ENCODE data around the gene HOXA13.
A peak's percentile ranks its signal among the peaks of the same experiment; 100 is the strongest.

Gene HOXA13

DNA sequence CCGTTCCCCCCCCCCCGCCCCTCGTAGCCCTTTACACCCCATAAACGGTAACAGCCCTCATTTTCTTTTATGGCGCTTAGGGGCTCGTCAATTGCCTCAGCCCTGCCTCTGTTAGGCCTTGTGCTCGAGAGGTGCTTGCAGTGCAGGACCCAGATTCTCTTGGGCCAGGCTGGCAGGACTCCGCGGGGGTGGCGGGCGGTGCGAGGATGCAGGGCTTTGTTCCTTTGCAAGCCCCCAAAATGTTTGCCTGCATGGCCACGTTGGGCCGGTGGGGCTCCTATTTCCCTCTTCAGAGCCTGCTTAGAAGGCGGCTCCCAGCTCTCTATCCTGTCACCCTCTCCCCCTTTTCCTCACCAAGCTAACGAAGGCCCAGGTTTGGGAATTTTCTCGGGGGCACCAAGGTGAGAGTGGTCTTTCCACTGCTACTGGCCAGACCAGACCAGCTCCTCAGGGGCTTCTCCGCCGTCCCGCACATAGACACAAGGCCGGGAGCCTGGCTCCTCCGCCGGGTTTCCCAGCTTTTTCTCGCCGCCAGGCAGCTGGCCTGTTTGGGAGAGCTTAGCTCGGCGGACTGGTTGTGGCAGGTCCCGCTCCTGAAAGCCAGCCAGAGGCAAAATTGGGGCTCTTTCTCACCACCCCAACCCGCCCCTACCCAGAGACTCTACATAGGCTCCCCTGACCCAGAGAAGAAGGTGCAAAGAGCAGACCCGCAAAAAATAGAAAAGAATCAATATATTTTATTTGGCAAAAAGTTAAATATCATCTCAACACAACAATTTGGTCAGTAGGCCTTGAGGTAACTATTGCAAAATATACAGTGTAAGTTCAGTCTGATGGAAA lies 38.0 kb downstream of the HOXA13 start:
- DNase-seq (ENCODE audit: extremely low spot score, insufficient read length, low read depth) (no peak), FAIRE-seq (no peak)

DNA sequence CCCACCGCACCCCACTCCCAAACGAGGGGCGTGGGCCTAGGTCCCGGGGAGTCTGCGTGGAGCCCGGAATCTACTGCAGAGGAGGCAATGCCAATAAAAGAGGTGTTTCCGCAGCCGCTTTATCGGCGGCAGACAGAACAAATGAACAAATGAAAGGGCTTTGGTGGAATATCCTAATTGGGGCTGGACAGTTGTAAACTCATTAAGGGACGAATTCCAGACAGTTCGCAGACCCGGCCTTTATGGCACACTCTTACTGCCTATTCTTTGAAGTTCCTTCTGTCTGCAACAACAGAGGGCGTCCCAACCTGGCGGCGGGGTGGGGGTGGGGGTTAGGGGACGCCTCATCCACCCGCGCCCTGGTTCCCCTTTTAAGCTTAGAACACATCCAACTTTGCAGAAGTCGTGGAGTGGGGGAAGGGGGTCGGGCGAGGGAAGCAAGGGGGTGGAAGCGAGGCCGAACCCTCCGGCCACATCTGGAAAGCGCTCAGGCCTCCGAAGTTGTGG lies 38.6 kb downstream of the HOXA13 start:
- DNase-seq (ENCODE audit: extremely low spot score, insufficient read length, low read depth) (no peak), FAIRE-seq (no peak)

DNA sequence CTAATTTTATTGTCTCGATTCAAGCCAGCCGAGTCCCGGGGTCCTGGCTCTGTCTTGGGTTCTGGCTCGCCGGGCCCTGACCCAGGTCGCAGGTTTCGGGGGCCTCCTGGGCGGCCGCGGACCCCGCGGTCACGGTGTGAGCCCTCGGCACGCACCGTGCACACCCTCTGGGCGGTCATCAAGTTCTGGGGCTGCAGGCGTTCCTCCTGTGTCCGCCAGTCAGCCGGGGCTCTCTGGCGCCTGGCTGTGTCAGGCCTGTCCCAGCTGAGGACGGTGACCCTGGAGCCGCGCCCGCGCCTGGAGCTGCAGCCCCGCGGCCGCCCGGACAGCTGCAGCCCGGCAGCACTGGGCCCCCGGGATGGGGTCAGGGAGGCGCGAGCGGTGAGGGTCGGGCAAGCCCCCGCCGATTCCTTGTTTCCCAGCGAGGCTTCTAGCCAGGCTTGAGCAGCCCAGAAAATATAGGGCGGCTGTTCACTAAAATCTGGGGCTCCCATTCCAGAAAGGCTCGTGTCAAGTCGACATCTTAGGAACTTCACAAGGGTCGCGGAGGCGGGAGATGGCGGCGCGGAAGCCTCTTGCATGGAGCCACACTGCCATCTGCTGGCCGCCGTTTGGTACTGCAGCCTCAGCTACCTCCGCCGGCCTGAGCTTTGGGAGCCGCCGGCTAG lies 39.2 kb downstream of the HOXA13 start:
- DNase-seq (ENCODE audit: extremely low spot score, insufficient read length, low read depth) (peak; percentile 82), FAIRE-seq (peak; percentile 87)

DNA sequence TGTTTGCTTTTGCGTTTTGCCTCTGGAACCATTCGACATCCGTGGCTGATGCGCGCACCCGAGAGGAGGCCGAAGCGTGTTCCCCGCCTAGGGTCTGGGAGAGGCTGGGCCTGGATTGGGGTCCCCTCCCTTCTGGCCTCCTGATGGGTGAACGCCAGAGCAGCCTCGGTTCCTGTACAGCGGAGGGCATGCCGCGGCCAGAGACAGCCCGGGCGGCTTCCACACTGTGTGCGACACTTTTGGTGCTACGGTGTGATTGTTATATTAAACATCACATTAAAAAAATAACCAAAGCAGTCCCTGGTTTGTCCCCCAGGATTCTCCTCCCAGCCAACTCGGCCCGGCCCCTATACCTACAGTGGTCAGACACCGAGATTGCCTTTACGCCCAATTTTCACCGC lies 39.7 kb downstream of the HOXA13 start:
- no peak for DNase-seq (ENCODE audit: extremely low spot score, insufficient read length, low read depth)
- no peak for FAIRE-seq

DNA sequence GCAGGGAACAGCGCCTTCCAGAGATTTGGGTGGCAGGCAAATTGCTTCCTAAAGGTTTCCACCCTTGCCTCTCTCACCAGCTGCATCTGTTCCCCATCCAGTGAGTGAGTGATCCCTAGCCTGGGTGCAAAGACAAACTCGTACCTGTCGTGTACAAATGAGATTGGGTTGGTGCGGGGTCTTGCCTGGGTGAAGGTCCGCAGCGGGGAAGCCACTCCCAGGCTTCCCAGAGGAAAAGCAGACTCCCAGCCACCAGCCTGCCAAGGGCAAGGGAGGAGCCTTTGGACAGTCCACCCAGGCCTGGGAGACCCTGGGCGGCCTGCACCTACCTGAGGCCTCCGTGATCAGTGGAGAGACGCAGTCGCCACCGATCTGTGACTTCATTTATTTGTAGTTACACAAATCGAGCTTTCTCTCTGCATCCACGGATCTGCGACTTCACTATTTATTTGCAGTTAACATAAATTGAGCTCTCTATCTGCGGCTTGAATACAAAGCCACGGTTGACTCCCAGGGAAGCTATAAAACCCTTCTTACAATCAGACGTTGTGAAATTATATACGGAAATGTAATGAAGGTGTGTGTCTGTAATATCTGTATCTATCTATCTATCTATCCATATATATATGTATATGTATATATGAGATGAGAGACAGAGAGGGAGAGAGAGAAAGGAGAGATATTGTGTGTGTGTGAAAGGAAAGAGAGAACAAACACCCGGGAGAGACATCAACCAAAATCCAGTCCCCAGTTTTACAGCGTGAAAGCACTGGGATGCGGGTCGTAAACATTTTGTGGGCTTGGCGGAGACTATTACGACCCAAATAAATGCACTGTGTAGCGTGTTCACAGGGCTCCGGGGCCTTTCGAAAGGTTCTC lies 40.4 kb downstream of the HOXA13 start:
- DNase-seq (ENCODE audit: extremely low spot score, insufficient read length, low read depth) (no peak), FAIRE-seq (no peak)

DNA sequence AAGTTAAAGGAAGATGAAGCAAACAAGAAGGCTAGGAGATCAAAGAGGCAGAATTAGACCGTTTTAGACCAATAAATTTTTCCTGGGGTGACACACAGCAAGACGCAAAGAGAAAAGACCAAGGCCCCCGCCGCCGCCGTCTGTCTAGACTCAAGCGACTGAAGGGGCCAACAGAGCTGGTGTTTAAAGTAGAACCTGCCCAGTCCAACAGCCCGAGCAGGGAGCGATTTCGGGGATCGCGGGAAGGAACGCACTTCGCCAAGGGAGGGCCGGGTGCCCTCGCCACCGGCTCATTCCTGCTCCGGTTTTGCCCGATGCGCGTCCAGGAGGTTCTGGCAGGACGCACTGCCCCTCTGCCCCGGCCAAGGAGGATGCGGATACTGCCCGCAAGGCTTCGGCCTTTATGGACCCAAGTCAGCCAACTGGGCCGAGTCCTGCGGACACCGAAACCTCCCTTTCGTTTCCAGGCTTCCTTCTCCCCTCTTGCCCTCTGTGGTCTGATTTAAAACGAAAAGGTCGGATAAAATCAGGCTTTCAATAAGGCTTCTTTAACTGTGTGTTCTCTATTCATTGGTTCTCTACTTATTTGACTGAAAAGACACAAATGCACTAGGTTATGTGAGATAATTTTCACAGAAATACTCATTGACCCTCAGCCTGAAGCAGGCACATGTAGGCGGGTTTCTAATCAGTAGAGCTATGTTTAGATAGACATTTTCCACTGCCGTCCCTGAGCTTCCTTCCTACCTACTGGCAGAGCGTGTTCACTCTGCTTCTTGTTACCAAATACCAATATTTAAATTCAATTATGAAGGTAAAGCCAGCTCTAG lies 41.2 kb downstream of the HOXA13 start:
- FAIRE-seq (no peak), DNase-seq (ENCODE audit: extremely low spot score, insufficient read length, low read depth) (no peak)

DNA sequence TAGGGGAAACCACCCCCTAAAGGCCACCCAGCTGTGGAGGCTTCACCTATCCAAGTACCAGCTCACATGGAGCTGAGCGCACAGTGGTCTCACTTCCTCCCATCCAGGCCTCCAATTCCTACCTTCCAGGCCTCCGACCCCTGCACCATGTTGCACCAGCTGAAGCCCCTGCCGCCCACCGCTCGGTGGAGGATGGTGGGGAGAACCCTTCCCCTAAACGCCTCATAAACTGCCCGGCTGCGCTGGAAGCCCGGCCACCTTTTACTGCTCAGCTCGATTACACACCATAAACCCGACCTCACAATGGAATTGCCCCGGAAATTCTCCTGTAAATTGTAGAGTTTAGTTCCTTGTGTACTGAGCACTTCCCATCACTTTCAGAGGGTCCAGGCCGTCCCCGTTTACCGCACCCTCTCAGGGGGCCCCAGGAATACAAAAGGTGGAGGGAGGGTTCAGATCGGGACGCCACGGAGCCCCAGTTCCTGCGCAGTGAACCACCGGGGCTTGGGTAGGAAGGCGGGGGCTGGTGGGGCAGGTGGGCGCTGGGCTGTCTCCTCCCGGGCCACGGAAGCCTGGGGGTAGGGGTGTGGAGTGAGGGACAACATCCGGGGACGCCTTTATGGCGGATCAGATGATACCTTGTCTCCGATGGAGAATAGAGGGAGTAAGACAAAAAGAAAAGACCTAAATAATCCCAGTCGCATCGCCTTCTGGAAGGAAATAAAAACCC lies 42.0 kb downstream of the HOXA13 start:
- DNase-seq (ENCODE audit: extremely low spot score, insufficient read length, low read depth) (no peak), FAIRE-seq (no peak)

DNA sequence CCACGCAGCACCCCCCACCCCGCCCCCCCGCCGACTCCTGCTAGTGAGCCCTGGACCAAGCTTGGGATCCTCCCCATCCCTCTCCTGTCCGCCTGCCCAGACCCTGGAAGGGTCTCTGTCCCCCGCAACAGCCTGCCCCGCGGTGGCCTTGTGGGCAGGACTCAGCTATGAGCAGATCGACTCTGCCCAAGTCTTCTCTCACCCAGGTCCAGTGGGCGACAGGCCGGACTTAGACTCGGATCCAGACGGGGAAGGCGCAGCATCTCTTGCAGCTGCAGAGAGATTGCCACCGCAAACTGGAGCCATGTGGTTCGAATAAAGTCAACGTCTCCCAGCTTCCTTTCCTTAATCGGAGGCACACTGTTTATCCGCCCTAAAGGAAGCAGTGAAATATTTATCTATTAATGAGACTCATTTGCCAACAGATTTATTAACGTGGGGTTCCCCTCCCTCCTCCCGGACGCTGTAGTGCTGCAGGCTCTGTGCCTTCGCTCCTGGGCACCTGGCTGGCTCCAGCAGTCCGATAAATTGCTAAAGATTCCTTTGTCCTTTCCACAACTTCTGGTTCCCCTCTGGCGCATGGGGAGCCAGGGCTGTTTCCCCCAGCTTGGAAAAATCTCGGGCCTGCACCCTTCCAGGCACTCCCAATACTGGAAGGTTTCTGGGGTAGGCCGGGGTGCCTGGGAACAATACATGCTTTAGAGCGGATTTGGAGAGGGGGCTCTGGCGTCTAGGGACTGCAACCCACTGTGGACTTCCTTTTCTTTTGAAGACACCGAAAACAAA lies 42.8 kb downstream of the HOXA13 start:
- no peak for FAIRE-seq
- no peak for DNase-seq (ENCODE audit: extremely low spot score, insufficient read length, low read depth)

DNA sequence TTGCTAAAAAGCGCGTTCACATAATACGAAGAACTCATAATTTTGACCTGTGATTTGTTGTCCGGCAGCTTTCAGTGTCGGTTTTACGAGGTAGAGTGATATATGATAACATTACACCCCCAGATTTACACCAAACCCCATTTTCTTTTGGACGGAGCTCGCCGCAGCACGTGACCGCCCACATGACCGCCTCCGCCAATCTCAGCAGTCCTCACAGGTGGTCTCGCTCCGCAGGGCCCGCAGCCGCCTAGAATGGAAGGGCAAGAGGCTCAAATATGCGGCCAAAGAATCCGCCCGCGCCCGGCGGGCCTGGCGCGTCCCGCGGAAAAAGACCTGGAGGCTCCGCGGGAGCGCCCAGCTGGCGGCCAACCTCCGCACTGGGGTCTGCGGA lies 43.4 kb downstream of the HOXA13 start, which contains the start of gene HOXA7:
TSS of gene HOXA7 (minus strand) at position 168 of the 391 bp plus-strand sequence. CDS start at position 38, 130 bp downstream.
- FAIRE-seq (no peak), DNase-seq (ENCODE audit: extremely low spot score, insufficient read length, low read depth) (no peak)

DNA sequence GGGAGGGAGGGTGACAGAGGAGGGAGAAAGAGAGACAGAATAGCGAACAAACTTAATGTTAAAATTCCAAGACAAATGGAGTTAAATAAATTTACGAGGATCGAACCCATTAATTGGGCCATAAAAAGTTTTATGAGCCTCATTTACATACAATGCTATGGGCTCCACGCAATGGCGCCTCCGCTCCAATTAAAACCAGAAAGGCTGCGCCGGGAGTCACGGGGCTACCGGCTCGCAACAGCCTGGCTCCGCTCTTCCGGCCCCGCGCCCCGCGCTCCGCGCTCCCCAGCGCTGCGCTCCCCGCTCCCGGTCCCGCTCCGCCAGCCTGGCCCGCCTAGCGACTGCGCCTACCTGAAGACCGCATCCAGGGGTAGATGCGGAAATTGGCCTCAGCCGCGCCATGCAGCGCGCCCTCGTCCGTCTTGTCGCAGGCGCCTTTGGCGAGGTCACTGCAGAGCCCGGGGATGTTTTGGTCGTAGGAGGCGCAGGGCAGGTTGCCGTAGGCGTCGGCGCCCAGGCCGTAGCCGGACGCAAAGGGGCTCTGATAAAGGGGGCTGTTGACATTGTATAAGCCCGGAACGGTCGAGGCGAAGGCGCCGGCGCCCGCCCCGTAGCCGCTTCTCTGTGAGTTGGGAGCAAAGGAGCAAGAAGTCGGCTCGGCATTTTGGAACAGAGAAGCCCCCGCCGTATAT lies 43.9 kb downstream of the HOXA13 start:
- DNase-seq (ENCODE audit: extremely low spot score, insufficient read length, low read depth) (no peak), FAIRE-seq (no peak)

DNA sequence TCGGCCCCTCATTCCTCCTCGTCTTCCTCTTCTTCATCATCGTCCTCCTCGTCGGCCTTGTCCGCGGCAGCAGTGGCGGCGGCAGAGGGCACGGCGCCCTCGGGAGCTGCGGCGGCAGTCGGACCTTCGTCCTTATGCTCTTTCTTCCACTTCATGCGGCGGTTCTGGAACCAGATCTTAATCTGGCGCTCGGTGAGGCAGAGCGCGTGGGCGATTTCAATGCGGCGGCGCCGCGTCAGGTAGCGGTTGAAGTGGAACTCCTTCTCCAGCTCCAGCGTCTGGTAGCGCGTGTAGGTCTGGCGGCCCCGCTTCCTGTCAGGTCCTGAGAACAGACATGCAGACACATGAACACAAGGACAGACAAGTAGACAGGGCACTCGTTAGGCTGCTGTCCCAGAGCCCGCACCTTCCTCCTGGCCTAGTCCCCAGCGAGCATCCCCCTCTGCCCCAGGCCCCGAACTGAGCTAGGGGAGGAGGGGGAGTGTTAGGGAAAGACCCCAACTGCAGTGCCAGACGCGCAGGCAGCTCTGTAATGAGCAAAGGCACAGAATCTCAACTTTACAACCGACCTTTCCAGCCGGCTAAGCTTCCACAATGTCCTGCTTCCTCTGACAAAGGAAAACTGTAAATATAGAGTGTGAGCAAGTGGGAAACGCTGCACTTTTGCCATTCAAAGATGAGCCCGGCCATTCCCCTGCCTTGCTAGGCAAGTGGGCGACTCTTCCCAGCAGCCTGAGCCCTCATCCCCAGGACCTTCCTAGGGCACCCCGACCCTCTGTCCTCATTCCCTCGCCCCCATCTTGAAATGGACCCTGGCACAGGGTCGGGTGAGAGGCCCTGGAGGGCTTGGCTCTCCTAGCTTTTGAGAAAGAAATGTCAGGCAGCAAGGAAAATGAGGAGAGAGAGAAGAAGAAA lies 44.7 kb downstream of the HOXA13 start:
- FAIRE-seq: no peak
- DNase-seq (ENCODE audit: extremely low spot score, insufficient read length, low read depth): no peak

DNA sequence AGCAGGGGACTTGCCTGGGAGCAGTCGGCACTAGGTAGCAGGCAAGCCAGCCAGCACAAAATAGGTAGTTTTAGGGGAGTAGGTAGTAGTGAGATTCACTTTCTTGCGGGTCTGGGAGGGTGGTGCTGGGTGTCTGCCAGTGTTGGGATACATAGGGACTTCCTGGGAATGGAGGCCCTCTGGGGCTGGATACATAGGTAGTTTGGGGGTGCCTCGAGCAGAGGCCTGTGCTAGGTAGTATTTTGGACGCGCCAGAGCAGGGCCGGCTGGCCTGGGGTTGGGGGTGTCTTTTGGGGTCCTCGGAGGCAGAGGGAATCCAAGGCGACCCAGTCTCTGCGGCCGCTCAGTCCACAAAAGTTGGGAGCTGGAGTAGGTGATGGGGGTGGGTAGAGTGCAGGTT lies 45.5 kb downstream of the HOXA13 start:
- FAIRE-seq: no peak
- no peak for DNase-seq (ENCODE audit: extremely low spot score, insufficient read length, low read depth)

DNA sequence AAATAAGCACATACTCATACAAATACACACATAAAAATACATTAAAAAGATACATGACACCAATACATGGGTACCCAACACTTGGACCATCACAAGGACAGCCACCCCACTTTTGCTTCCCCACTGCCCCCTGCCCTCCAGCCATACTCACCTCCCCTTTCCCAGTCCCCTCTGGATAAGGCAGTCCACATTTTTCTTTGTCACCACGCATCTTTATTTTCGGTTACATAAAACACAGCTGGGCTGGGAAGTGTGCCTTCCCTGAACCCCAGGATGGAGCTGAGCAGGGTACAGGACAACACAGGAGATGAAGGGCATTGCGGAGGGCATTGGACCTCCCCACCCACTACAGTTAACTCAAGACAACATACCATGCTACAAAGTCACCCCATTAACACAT lies 46.4 kb downstream of the HOXA13 start:
- DNase-seq (ENCODE audit: extremely low spot score, insufficient read length, low read depth): no peak
- FAIRE-seq: no peak

DNA sequence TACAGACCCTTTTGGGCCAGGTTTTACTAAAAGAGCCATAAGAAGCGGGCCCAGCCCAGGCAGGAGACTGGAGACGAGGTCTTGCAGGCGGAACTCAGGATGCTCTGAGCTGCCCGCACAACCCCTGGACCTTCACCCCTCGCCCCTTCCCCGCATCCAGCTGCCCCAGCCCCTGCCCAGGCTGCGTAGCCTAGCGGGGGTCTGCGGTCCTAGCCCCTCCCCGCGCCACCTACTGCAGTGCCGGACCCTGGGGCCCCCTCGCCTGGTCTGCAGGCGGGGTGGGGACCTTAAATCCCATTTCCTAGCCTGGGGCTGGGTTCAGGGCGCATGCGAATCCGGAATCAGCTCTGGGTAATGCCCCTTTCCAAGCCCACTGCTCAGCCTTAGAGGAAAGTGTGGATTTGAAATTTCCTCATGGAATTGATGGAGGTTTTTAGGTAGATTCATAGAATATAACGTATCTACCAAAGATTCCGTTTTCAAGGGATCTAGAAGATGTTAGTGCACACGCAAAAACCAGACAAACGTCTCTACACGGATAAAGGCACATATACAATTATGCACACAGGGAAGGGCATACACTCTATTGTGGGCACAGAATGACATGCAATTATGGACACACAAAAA lies 47.0 kb downstream of the HOXA13 start:
- FAIRE-seq (no peak), DNase-seq (ENCODE audit: extremely low spot score, insufficient read length, low read depth) (no peak)

DNA sequence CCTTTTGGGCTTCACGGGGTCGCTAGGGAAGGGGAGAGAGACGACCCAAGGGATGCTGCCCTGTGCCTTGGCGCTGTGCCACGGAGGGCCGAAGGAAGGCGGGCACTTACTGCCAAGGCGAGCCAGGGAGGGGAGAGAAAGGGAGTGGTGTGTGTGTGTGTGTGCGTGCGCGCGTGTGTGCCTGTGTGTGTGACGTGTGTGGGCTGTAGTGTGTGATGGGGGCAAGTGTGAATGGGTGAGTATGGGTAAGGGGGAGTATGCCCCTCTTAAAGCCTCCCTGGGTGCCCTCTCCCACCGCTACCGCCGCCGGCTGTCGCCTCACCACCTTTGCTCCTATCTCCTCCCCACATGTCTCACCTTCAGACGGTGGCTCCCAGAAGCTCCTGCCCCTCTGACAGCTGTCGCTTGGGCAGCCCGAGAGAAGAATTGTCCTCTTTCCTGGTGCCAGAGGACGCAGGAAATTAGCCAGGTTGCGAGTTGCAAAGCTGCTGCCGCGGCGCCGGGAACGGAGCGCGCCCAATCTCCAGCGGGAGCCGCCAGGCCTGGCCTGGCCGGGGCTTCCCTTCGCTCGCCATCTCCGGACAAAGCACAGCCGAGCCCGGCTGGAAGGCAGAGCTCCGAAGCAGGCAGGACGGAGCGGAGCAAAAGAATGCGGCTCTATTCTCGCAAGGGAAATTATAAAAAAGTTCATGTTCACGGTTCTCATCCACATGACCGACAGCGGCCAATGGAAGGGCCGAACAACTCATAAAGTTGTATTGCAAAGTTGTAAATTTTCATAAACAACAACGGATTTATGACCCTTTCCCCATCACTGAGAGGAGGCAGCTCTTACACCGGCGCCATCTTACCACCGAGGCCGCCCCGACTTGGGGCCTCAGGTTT lies 47.7 kb downstream of the HOXA13 start, which contains the start of gene HOXA3:
TSS of gene HOXA3 (minus strand) at position 653 of the 885 bp plus-strand sequence. CDS start 41,943 bp downstream, outside the sequence.
- no peak for DNase-seq (ENCODE audit: extremely low spot score, insufficient read length, low read depth)
- no peak for FAIRE-seq
